ENCODE results near the gene SORL1.

SORL1 gene

DNA sequence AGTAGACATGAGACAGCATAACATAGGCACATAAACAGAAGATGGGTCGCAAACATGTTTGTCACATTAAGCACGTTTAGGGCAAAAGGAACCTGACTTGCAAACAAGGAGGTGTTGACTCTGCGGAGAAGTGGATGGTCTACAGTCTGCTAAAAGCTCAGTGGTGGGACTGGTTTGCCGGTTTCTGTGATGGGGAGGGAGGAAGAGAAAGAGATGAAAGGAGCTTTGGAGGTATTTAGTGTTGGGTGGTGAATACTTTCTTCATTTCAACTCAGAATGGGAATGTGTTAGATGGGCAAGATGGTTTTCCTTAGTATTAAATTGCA lies 192.0 kb downstream of the SORL1 start:
- H3K36me3 ChIP-seq (replicated peaks), result no peaks in the 10 kb centered on the region
- TF ChIP-seq, protein P1, sequence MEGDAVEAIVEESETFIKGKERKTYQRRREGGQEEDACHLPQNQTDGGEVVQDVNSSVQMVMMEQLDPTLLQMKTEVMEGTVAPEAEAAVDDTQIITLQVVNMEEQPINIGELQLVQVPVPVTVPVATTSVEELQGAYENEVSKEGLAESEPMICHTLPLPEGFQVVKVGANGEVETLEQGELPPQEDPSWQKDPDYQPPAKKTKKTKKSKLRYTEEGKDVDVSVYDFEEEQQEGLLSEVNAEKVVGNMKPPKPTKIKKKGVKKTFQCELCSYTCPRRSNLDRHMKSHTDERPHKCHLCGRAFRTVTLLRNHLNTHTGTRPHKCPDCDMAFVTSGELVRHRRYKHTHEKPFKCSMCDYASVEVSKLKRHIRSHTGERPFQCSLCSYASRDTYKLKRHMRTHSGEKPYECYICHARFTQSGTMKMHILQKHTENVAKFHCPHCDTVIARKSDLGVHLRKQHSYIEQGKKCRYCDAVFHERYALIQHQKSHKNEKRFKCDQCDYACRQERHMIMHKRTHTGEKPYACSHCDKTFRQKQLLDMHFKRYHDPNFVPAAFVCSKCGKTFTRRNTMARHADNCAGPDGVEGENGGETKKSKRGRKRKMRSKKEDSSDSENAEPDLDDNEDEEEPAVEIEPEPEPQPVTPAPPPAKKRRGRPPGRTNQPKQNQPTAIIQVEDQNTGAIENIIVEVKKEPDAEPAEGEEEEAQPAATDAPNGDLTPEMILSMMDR (IDR thresholded peaks at IDR 0.05; ENCODE audit: low read depth, low read length, missing control alignments), result no peak
- no peaks in the 10 kb centered on the region for H3K27me3 ChIP-seq (replicated peaks)
- H3K27ac ChIP-seq, result no peak overlapping the region
- in situ Hi-C loops (cut with HindIII; ENCODE audit: low pct_ligation_motif_present, low sequenced_read_pairs), result no loop called here
- DNase-seq, result no peak
- H3K4me3 ChIP-seq (ENCODE audit: low read depth, low read length), result no peak overlapping the region

DNA sequence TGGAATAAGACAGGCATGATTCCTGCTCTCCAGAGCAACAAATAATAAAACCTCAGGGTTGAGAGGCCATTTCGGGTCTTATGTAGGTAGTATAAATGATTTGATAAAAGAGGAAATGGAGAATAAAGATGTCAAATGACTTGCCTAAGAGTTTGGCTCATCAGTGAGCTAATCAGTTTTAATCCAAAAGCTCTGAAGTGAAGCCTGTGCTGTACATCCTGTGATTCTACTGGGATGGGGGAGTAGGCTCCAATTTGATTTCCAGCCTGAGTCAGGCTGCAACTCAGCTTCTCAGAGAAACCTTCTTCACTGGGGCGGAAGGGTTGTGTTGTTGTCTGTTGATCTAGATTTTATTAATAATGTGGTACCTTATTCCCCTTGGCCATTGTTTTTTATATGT lies 192.9 kb downstream of the SORL1 start:
- DNase-seq, result no peak
- in situ Hi-C loops (cut with HindIII; ENCODE audit: low pct_ligation_motif_present, low sequenced_read_pairs), result no loop called here

GRCh38 chr11:121645596-121645995 lies 193.5 kb downstream of the SORL1 start:
- DNase-seq, result no peak
- H3K27me3 ChIP-seq (replicated peaks), result no peaks in the 10 kb centered on the region
- no peak overlapping the region for H3K27ac ChIP-seq
- TF ChIP-seq, protein P1 (IDR thresholded peaks at IDR 0.05; ENCODE audit: low read depth, low read length, missing control alignments), result no peak
- H3K36me3 ChIP-seq (replicated peaks), result no peaks in the 10 kb centered on the region
- in situ Hi-C loops (cut with HindIII; ENCODE audit: low pct_ligation_motif_present, low sequenced_read_pairs), result no loop called here
- no peak overlapping the region for H3K4me3 ChIP-seq (ENCODE audit: low read depth, low read length)

More for the DNA sequence above, 192.9 kb downstream of the SORL1 start:
- H3K27ac ChIP-seq, result no peak overlapping the region
- TF ChIP-seq, protein P1 (IDR thresholded peaks at IDR 0.05; ENCODE audit: low read depth, low read length, missing control alignments), result no peak
- no peak overlapping the region for H3K4me3 ChIP-seq (ENCODE audit: low read depth, low read length)
- no peaks in the 10 kb centered on the region for H3K27me3 ChIP-seq (replicated peaks)
- no peaks in the 10 kb centered on the region for H3K36me3 ChIP-seq (replicated peaks)

- Histone ChIP-seq H3K36me3 (replicated peaks) (no peaks in the 10 kb centered on the region), H3K27ac (no peak overlapping the region), H3K27me3 (replicated peaks) (no peaks in the 10 kb centered on the region), H3K4me3 (ENCODE audit: low read depth, low read length) (no peak overlapping the region)
- TF ChIP-seq, protein P1 (IDR thresholded peaks at IDR 0.05; ENCODE audit: low read depth, low read length, missing control alignments), result peak; percentile 17
- in situ Hi-C loops (cut with HindIII; ENCODE audit: low pct_ligation_motif_present, low sequenced_read_pairs), result no loop called here
- DNase-seq, result no peak
Measured at GRCh38 chr11:121648306-121648705, 196.2 kb downstream of the SORL1 start.

DNA sequence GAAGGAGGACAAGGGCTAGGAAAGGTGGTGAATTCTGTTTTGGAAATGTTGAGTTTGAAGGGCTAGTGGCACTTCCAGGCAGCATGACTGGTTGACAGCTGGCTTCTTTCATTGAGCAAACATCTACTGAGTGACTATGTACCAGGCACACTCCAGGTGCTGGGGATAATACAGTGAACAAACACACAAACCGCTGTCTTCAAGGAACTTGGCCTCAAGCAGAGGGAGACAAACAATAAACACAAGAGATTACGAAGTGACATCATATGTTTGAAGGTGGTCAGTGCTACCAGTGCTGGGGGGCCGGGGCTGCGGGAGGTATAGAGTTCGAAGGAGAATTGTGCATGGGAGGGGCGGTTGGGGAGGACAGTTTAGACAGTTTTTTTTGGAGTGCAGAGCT lies 197.7 kb downstream of the SORL1 start:
- Histone ChIP-seq H3K27me3 (replicated peaks) (no peaks in the 10 kb centered on the region), H3K27ac (no peak overlapping the region), H3K36me3 (replicated peaks) (no peaks in the 10 kb centered on the region), H3K4me3 (ENCODE audit: low read depth, low read length) (no peak overlapping the region)
- TF ChIP-seq, protein P1 (IDR thresholded peaks at IDR 0.05; ENCODE audit: low read depth, low read length, missing control alignments), result no peak
- in situ Hi-C loops (cut with HindIII; ENCODE audit: low pct_ligation_motif_present, low sequenced_read_pairs), result no loop called here
- no peak for DNase-seq

Data from brain microvascular endothelial cell (primary cell).